ENCODE measurements around the gene TMEM212.
A peak's percentile ranks its signal among the peaks of the same experiment; 100 is the strongest.
"Not testable (repeated sequence)": the region's sequence is repeated elsewhere in the genome, so short reads cannot be mapped to it uniquely, and the experiment has no call there.

The TMEM212 gene

GRCh38 chr3:171895291-171895690 is 52.1 kb downstream of the TMEM212 start:
- DNase-seq, result no peak

- DNase-seq, result no peak
These were observed 52.8 kb downstream of the TMEM212 start for GRCh38 chr3:171895900-171896299.

GRCh38 chr3:171896316-171896715 is 53.2 kb downstream of the TMEM212 start:
- DNase-seq, result no peak

- no peak for DNase-seq
These were observed 55.0 kb downstream of the TMEM212 start for GRCh38 chr3:171898192-171898591.

GRCh38 chr3:171900446-171900845 is 57.3 kb downstream of the TMEM212 start:
- DNase-seq, result peak; percentile 81

- DNase-seq, result no peak
These were observed 58.6 kb downstream of the TMEM212 start for GRCh38 chr3:171901615-171902312.

- no peak for DNase-seq
These were observed 61.7 kb downstream of the TMEM212 start for GRCh38 chr3:171904829-171905228.

- not testable (repeated sequence) for DNase-seq
These were observed 63.4 kb downstream of the TMEM212 start for GRCh38 chr3:171906503-171906902.

- no peak for DNase-seq
These were observed 64.0 kb downstream of the TMEM212 start for GRCh38 chr3:171906951-171907676.

- DNase-seq, result no peak
These were observed 64.6 kb downstream of the TMEM212 start for GRCh38 chr3:171907761-171908160.

GRCh38 chr3:171908731-171909130 is 65.6 kb downstream of the TMEM212 start:
- no peak for DNase-seq

All from suppressor macrophage treated with lipopolysaccharide for 4 hours (primary cell).